Stimulated activated naive B cell treated with anti-CD40 and anti-IgM and Interleukin-4, amounts not matched to agents 10 μg/mL and 1 μg/mL and 100 μg/mL, for 72 hours (primary cell): ENCODE data around the gene GPN1.

Experiments used
- ATAC-seq, 2 donors: fragments of 150-1000 bp; cut with Tn5 transposase; replicated peaks; 2 replicates each; pipeline ENCODE4 v1.10.0; 2021; ENCODE audit warnings: moderate library complexity in 1 of 2
- DNase-seq: peaks from one replicate; pipeline ENCODE4 v3.0.0; 2021
- H3K27ac Mint-ChIP-seq: one replicate; pipeline ENCODE4 v1.8.0; 2022; ENCODE audit warnings: mild to moderate bottlenecking, mixed read lengths
- H3K27me3 Mint-ChIP-seq, 2 donors: one replicate each; pipeline ENCODE4 v1.8.0; 2022; ENCODE audit warnings: mixed read lengths in 2 of 2
- H3K36me3 Mint-ChIP-seq, 2 donors: one replicate each; pipeline ENCODE4 v1.8.0; 2022; ENCODE audit warnings: mixed read lengths in 2 of 2, mild to moderate bottlenecking in 1 of 2
- H3K4me1 Mint-ChIP-seq, 2 donors: one replicate each; pipeline ENCODE4 v1.8.0; 2022; ENCODE audit warnings: mixed read lengths in 2 of 2, mild to moderate bottlenecking in 1 of 2
- H3K4me3 Mint-ChIP-seq, 2 donors: one replicate each; pipeline ENCODE4 v1.8.0; 2022; ENCODE audit warnings: mild to moderate bottlenecking in 2 of 2, mixed read lengths in 2 of 2, moderate library complexity in 1 of 2
- H3K9me3 Mint-ChIP-seq, 2 donors: one replicate each; pipeline ENCODE4 v1.8.0; 2022; ENCODE audit warnings: mixed read lengths in 2 of 2, mild to moderate bottlenecking in 1 of 2

The GPN1 gene

GRCh38 chr2:27640722-27641245 is 11.9 kb downstream of the GPN1 start:
- H3K36me3 Mint-ChIP-seq = peaks cover 29 to 33% of the 10 kb centered on the region in 2 donors
- H3K4me1 Mint-ChIP-seq = peaks cover 3 to 5% of the 10 kb centered on the region in 2 donors
- no peak for ATAC-seq
- H3K4me3 Mint-ChIP-seq = no peak overlapping the region
- H3K27ac Mint-ChIP-seq = no peak overlapping the region
- DNase-seq = no peak
- H3K9me3 Mint-ChIP-seq = no peaks in the 10 kb centered on the region
- no peaks in the 10 kb centered on the region for H3K27me3 Mint-ChIP-seq

GRCh38 chr2:27645197-27645596 is 16.3 kb downstream of the GPN1 start:
- ATAC-seq = no peak
- Mint-ChIP-seq H3K27ac (no peak overlapping the region), H3K36me3 (peaks cover 24 to 31% of the 10 kb centered on the region in 2 donors), H3K4me3 (no peak overlapping the region), H3K4me1 (no peaks in the 10 kb centered on the region), H3K9me3 (no peaks in the 10 kb centered on the region), H3K27me3 (no peaks in the 10 kb centered on the region)
- no peak for DNase-seq

GRCh38 chr2:27647289-27647688 is 18.4 kb downstream of the GPN1 start:
- Mint-ChIP-seq H3K36me3 (peaks cover 20 to 31% of the 10 kb centered on the region in 2 donors), H3K27me3 (no peaks in the 10 kb centered on the region), H3K9me3 (no peaks in the 10 kb centered on the region), H3K4me1 (no peaks in the 10 kb centered on the region), H3K4me3 (no peak overlapping the region), H3K27ac (no peak overlapping the region)
- no peak for DNase-seq
- no peak for ATAC-seq

GRCh38 chr2:27647737-27648136 is 18.9 kb downstream of the GPN1 start:
- no peaks in the 10 kb centered on the region for H3K27me3 Mint-ChIP-seq
- no peak overlapping the region for H3K27ac Mint-ChIP-seq
- no peak overlapping the region for H3K4me3 Mint-ChIP-seq
- H3K4me1 Mint-ChIP-seq = no peaks in the 10 kb centered on the region
- no peak for DNase-seq
- no peak for ATAC-seq
- peaks cover 20 to 32% of the 10 kb centered on the region in 2 donors for H3K36me3 Mint-ChIP-seq
- H3K9me3 Mint-ChIP-seq = no peaks in the 10 kb centered on the region

GRCh38 chr2:27651056-27651455 is 22.2 kb downstream of the GPN1 start:
- H3K9me3 Mint-ChIP-seq = no peaks in the 10 kb centered on the region
- no peak overlapping the region for H3K4me3 Mint-ChIP-seq
- no peaks in the 10 kb centered on the region for H3K27me3 Mint-ChIP-seq
- H3K36me3 Mint-ChIP-seq = peaks cover 43 to 51% of the 10 kb centered on the region in 2 donors
- DNase-seq (no peak), ATAC-seq (no peak)
- H3K27ac Mint-ChIP-seq = no peak overlapping the region
- H3K4me1 Mint-ChIP-seq = peaks cover 6 to 12% of the 10 kb centered on the region in 2 donors

- H3K36me3 Mint-ChIP-seq = peaks cover 48 to 58% of the 10 kb centered on the region in 2 donors
- DNase-seq (no peak), ATAC-seq (no peak)
- peaks cover 6 to 12% of the 10 kb centered on the region in 2 donors for H3K4me1 Mint-ChIP-seq
- no peak overlapping the region for H3K4me3 Mint-ChIP-seq
- no peaks in the 10 kb centered on the region for H3K9me3 Mint-ChIP-seq
- H3K27me3 Mint-ChIP-seq = no peaks in the 10 kb centered on the region
- H3K27ac Mint-ChIP-seq = no peak overlapping the region
Observed at GRCh38 chr2:27652341-27652740, 23.5 kb downstream of the GPN1 start.

GRCh38 chr2:27652790-27653189 is 23.9 kb downstream of the GPN1 start:
- H3K4me1 Mint-ChIP-seq = peaks cover 6 to 12% of the 10 kb centered on the region in 2 donors
- H3K27me3 Mint-ChIP-seq = no peaks in the 10 kb centered on the region
- no peak overlapping the region for H3K27ac Mint-ChIP-seq
- DNase-seq (no peak), ATAC-seq (no peak)
- H3K4me3 Mint-ChIP-seq = no peak overlapping the region
- no peaks in the 10 kb centered on the region for H3K9me3 Mint-ChIP-seq
- peaks cover 44 to 55% of the 10 kb centered on the region in 2 donors for H3K36me3 Mint-ChIP-seq

- peaks cover 38 to 50% of the 10 kb centered on the region in 2 donors for H3K36me3 Mint-ChIP-seq
- H3K9me3 Mint-ChIP-seq = no peaks in the 10 kb centered on the region
- H3K27me3 Mint-ChIP-seq = no peaks in the 10 kb centered on the region
Observed at GRCh38 chr2:27653397-27653796, 24.5 kb downstream of the GPN1 start.

GRCh38 chr2:27655155-27655951 is 26.5 kb downstream of the GPN1 start:
- no peak overlapping the region for H3K4me3 Mint-ChIP-seq
- H3K27ac Mint-ChIP-seq = no peak overlapping the region
- peaks cover 9 to 12% of the 10 kb centered on the region in 2 donors for H3K4me1 Mint-ChIP-seq
- DNase-seq (no peak), ATAC-seq (no peak)
- no peaks in the 10 kb centered on the region for H3K9me3 Mint-ChIP-seq
- H3K36me3 Mint-ChIP-seq = peaks cover 42 to 47% of the 10 kb centered on the region in 2 donors
- H3K27me3 Mint-ChIP-seq = no peaks in the 10 kb centered on the region

More at GRCh38 chr2:27653397-27653796, 24.5 kb downstream of the GPN1 start:
- DNase-seq (no peak), ATAC-seq (no peak)
- H3K4me1 Mint-ChIP-seq = peaks cover 6 to 12% of the 10 kb centered on the region in 2 donors
- no peak overlapping the region for H3K4me3 Mint-ChIP-seq
- H3K27ac Mint-ChIP-seq = peak overlapping the region; percentile 77

GRCh38 chr2:27661371-27661770 is 32.5 kb downstream of the GPN1 start:
- H3K36me3 Mint-ChIP-seq = peaks cover 27 to 30% of the 10 kb centered on the region in 2 donors

GRCh38 chr2:27663285-27664153 is 34.7 kb downstream of the GPN1 start, which contains the start of the genes SLC4A1AP and SUPT7L:
SLC4A1AP (plus strand) TSS chr2:27663889; CDS start chr2:27663915, 26 bp downstream.
SUPT7L (minus strand) TSS chr2:27663614; CDS start chr2:27662192, 1,422 bp downstream.
- Mint-ChIP-seq H3K4me1 (peaks cover 19 to 44% of the 10 kb centered on the region in 2 donors), H3K4me3 (peak within 1 kb of the TSS; percentile 99 to 100), H3K27ac (peak within 1 kb of the TSS; percentile 99), H3K9me3 (no peaks in the 10 kb centered on the region), H3K36me3 (peaks cover 26 to 33% of the 10 kb centered on the region in 2 donors), H3K27me3 (no peaks in the 10 kb centered on the region)
- DNase-seq (peak; percentile 69), ATAC-seq (peak; percentile 93)

More at GRCh38 chr2:27661371-27661770, 32.5 kb downstream of the GPN1 start:
- peaks cover 16 to 38% of the 10 kb centered on the region in 2 donors for H3K4me1 Mint-ChIP-seq
- H3K27ac Mint-ChIP-seq = no peak overlapping the region
- no peaks in the 10 kb centered on the region for H3K9me3 Mint-ChIP-seq
- DNase-seq (no peak), ATAC-seq (no peak)
- H3K27me3 Mint-ChIP-seq = no peaks in the 10 kb centered on the region
- peak overlapping the region in 1 of 2 donors; percentile 32 for H3K4me3 Mint-ChIP-seq

GRCh38 chr2:27664154-27664574 is 35.3 kb downstream of the GPN1 start:
- H3K36me3 Mint-ChIP-seq = peaks cover 31 to 33% of the 10 kb centered on the region in 2 donors
- peak; percentile 28 to 30 for ATAC-seq
- DNase-seq = no peak
- peak overlapping the region; percentile 99 for H3K27ac Mint-ChIP-seq
- H3K4me1 Mint-ChIP-seq = peaks cover 19 to 44% of the 10 kb centered on the region in 2 donors
- no peaks in the 10 kb centered on the region for H3K9me3 Mint-ChIP-seq
- H3K27me3 Mint-ChIP-seq = no peaks in the 10 kb centered on the region
- peak overlapping the region; percentile 99 to 100 for H3K4me3 Mint-ChIP-seq

GRCh38 chr2:27664622-27665363 is 35.9 kb downstream of the GPN1 start:
- no peaks in the 10 kb centered on the region for H3K27me3 Mint-ChIP-seq
- H3K9me3 Mint-ChIP-seq = no peaks in the 10 kb centered on the region
- H3K4me1 Mint-ChIP-seq = peaks cover 16 to 44% of the 10 kb centered on the region in 2 donors
- peak overlapping the region; percentile 99 to 100 for H3K4me3 Mint-ChIP-seq
- H3K27ac Mint-ChIP-seq = peak overlapping the region; percentile 47
- ATAC-seq (no peak), DNase-seq (no peak)
- H3K36me3 Mint-ChIP-seq = peaks cover 28% of the 10 kb centered on the region in 2 donors
